ENCODE measurements around the gene TMEM129.

TMEM129 gene

GRCh38 chr4:1693131-1693896, 27.8 kb downstream of the TMEM129 start:
- Histone ChIP-seq H3K79me2 (ENCODE audit: insufficient read depth, low read length) (no peaks in the 10 kb centered on the region), H3K27me3 (ENCODE audit: insufficient read depth, low read length) (no peaks in the 10 kb centered on the region), H3K9me3 (ENCODE audit: low read length) (no peaks in the 10 kb centered on the region), H3K27ac (ENCODE audit: low read depth, low read length, poor library complexity, severe bottlenecking) (no peak overlapping the region), H2AFZ (ENCODE audit: low read length) (no peak overlapping the region), H3K9me2 (ENCODE audit: low read depth, low read length) (no peaks in the 10 kb centered on the region), H3K9ac (ENCODE audit: low read length) (no peak overlapping the region), H3K4me3 (ENCODE audit: low read depth, low read length, poor library complexity, severe bottlenecking) (no peak overlapping the region), H4K20me1 (ENCODE audit: insufficient read depth, low read length) (no peaks in the 10 kb centered on the region), H3F3A (ENCODE audit: insufficient read depth, low read length) (no peaks in the 10 kb centered on the region), H3K36me3 (ENCODE audit: insufficient read depth, low read length) (peaks cover 67% of the 10 kb centered on the region), H3K4me2 (ENCODE audit: low read length) (no peak overlapping the region), H3K4me1 (ENCODE audit: insufficient read depth, low read length, severe bottlenecking) (no peaks in the 10 kb centered on the region)
- TF ChIP-seq EZH2 (IDR thresholded peaks at IDR 0.05; ENCODE audit: borderline replicate concordance, low read length) (no peak), CTCF (IDR thresholded peaks at IDR 0.05; ENCODE audit: low read length) (peak; percentile 70)

GRCh38 chr4:1691737-1692373, 29.3 kb downstream of the TMEM129 start:
- Histone ChIP-seq H3K79me2 (ENCODE audit: insufficient read depth, low read length) (no peaks in the 10 kb centered on the region), H3K9me3 (ENCODE audit: low read length) (no peaks in the 10 kb centered on the region), H3K4me2 (ENCODE audit: low read length) (no peak overlapping the region), H3K27me3 (ENCODE audit: insufficient read depth, low read length) (no peaks in the 10 kb centered on the region), H3K4me3 (ENCODE audit: low read depth, low read length, poor library complexity, severe bottlenecking) (no peak overlapping the region), H3K36me3 (ENCODE audit: insufficient read depth, low read length) (peaks cover 61% of the 10 kb centered on the region), H4K20me1 (ENCODE audit: insufficient read depth, low read length) (no peaks in the 10 kb centered on the region), H2AFZ (ENCODE audit: low read length) (no peak overlapping the region), H3F3A (ENCODE audit: insufficient read depth, low read length) (no peaks in the 10 kb centered on the region), H3K9ac (ENCODE audit: low read length) (no peak overlapping the region), H3K9me2 (ENCODE audit: low read depth, low read length) (no peaks in the 10 kb centered on the region), H3K4me1 (ENCODE audit: insufficient read depth, low read length, severe bottlenecking) (no peaks in the 10 kb centered on the region), H3K27ac (ENCODE audit: low read depth, low read length, poor library complexity, severe bottlenecking) (no peak overlapping the region)
- TF ChIP-seq EZH2 (IDR thresholded peaks at IDR 0.05; ENCODE audit: borderline replicate concordance, low read length), result no peak
- no peak for TF ChIP-seq CTCF (IDR thresholded peaks at IDR 0.05; ENCODE audit: low read length)

- no peak overlapping the region for H2AFZ ChIP-seq (ENCODE audit: low read length)
- no peaks in the 10 kb centered on the region for H3K27me3 ChIP-seq (ENCODE audit: insufficient read depth, low read length)
- no peaks in the 10 kb centered on the region for H4K20me1 ChIP-seq (ENCODE audit: insufficient read depth, low read length)
- no peaks in the 10 kb centered on the region for H3K9me3 ChIP-seq (ENCODE audit: low read length)
- H3K9ac ChIP-seq (ENCODE audit: low read length), result no peak overlapping the region
- H3K36me3 ChIP-seq (ENCODE audit: insufficient read depth, low read length), result peaks cover 50% of the 10 kb centered on the region
- H3F3A ChIP-seq (ENCODE audit: insufficient read depth, low read length), result no peaks in the 10 kb centered on the region
- no peaks in the 10 kb centered on the region for H3K79me2 ChIP-seq (ENCODE audit: insufficient read depth, low read length)
- no peak overlapping the region for H3K4me2 ChIP-seq (ENCODE audit: low read length)
- TF ChIP-seq EZH2 (IDR thresholded peaks at IDR 0.05; ENCODE audit: borderline replicate concordance, low read length) (no peak), CTCF (IDR thresholded peaks at IDR 0.05; ENCODE audit: low read length) (no peak)
- H3K4me1 ChIP-seq (ENCODE audit: insufficient read depth, low read length, severe bottlenecking), result no peaks in the 10 kb centered on the region
- no peaks in the 10 kb centered on the region for H3K9me2 ChIP-seq (ENCODE audit: low read depth, low read length)
- no peak overlapping the region for H3K27ac ChIP-seq (ENCODE audit: low read depth, low read length, poor library complexity, severe bottlenecking)
- H3K4me3 ChIP-seq (ENCODE audit: low read depth, low read length, poor library complexity, severe bottlenecking), result no peak overlapping the region
These were observed 30.4 kb downstream of the TMEM129 start for GRCh38 chr4:1690698-1691097.

Data from OCI-LY1 (cell line).